Bone marrow (tissue), 2 donors: ENCODE data around the gene GSPT1.
A peak's percentile ranks its signal among the peaks of the same experiment; 100 is the strongest.
"Not testable (repeated sequence)": the region's sequence is repeated elsewhere in the genome, so short reads cannot be mapped to it uniquely, and the experiment has no call there.

ENCODE experiments used
- DNase-seq, 2 donors: peaks; one replicate each; lab custom pipeline; 2025; lab: John Stamatoyannopoulos, UW

Gene GSPT1

DNA sequence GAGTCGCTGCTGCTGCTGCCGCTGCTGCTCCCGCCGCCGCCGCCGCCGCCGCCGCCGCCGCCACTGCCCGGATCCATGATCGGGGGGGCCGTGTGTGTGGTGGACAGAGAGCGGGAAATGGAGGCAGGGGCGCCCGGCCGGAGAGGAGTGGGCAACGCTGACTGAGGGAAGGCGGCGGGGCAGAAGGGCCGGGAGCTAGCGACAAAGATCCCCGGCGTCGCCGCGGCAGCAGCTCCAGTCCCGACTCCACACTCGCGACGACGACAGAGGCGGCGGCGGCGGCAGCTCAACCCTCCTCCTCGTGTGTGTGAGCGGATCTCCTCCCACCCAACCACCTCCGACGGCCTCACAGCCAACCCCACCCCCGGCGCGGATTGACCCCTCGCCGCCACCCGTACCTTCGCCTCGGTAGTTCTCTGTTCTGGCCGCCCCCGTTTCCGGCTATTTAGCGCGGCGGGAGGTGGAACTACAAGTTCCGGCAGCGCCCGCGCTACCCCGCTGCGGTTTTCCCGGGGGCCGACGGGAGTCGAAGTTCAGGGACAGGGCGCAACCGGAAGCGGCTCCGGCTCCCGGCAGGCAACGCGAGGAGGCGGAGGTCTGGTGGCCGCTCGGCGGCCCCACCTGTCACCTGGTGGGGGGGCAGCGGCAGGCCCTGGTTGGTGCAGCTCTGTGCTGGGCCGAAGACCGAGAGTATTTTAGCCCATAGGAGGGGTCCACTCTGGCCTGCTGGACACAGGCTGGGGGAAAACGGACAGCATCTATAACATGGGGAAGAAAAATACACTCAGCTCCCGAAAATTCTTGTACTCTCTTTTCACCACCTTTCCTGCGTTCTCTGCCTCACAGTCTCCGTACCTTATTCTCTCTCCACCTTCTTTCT is at the start of gene GSPT1:
TSS of gene GSPT1 (minus strand) at position 313 of the 880 bp plus-strand sequence. CDS start at position 77, 236 bp downstream.
- peak; percentile 88 to 97 for DNase-seq

DNA sequence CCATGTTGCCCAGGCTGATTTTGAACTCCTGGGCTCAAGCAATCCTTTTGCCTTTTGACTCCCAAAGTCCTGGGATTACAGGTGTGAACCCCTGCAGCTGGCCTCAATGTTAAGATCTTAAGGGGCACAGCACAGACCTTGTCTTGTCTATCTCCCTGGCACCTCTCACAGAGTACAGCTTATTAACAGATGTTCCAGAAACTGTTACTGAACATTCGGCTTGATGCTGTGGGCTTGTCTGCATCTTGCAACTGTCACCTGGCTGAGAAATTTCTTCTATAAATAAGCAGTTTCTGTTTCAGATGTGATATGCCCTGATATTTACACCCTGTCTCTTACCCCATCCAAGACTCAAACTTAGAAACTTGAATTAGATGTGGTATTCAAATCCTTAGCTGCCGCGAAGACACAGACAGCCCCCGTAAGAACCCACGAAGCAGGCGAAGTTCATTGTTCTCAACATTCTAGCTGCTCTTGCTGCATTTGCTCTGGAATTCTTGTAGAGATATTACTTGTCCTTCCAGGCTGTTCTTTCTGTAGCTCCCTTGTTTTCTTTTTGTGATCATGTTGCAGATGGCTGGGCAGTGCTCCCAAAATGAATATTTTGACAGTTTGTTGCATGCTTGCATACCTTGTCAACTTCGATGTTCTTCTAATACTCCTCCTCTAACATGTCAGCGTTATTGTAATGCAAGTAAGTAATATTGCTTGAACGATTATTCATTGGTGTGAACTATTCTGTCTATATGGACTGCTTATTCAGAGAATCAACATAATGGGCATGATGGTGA is 49.2 kb upstream of the GSPT1 start, which contains the start of gene TNFRSF17:
TSS of gene TNFRSF17 (plus strand) at position 450 of the 791 bp plus-strand sequence. CDS start at position 565, 115 bp downstream.
- DNase-seq, result no peak

DNA sequence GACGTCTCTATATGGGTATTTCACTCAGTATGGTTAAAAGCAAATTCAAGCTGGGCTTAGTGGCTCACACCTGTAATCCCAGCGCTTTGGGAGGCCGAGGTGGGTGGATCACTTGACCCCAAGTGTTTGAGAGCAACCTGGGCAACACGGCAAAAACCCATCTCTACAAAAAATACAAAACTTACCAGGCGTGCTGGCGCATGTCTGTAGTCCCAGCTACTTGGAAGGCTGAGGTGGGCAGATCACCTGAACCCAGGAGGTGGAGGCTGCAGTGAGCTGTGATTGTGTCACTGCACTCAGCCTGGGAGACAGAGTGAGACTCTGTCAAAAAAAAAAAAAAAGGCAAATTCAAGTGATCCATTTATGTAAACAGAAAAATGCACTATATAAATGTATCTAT is 48.0 kb upstream of the GSPT1 start:
- no peak for DNase-seq

DNA sequence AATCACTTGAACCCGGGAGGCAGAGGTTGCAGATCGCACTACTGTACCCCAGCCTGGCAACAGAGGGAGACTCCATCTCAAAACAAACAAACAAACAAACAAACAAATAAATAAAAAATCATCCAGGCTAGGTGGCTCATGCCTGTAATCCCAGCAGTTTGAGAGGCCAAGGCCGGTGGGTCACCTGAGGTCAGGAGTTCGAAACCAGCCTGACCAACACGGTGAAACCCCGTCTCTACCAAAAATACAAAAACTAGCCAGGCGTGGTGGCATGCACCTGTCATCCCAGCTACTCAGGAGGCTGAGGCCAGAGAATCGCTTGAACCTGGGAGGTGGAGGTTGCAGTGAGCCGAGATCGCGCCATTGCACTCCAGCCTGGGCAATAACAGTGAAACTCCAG is 47.2 kb upstream of the GSPT1 start:
- not testable (repeated sequence) for DNase-seq

DNA sequence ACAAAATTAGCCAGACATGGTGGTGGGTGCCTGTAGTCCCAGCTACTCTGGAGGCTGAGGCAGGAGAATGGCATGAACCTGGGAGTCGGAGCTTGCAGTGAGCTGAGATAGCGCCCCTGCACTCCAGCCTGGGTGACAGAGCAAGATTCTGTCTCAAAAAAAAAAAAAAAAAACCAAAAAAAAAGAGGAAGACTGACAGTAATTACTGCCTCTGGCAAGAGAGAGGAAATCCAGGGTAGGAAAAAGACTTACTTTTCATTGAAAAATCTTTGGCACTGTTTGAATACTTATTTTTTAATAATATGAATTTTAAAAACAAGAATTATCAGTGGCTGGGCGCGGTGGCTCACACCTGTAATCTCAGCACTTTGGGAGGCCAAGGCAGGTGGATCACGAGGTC is 46.7 kb upstream of the GSPT1 start:
- DNase-seq, result not testable (repeated sequence)

DNA sequence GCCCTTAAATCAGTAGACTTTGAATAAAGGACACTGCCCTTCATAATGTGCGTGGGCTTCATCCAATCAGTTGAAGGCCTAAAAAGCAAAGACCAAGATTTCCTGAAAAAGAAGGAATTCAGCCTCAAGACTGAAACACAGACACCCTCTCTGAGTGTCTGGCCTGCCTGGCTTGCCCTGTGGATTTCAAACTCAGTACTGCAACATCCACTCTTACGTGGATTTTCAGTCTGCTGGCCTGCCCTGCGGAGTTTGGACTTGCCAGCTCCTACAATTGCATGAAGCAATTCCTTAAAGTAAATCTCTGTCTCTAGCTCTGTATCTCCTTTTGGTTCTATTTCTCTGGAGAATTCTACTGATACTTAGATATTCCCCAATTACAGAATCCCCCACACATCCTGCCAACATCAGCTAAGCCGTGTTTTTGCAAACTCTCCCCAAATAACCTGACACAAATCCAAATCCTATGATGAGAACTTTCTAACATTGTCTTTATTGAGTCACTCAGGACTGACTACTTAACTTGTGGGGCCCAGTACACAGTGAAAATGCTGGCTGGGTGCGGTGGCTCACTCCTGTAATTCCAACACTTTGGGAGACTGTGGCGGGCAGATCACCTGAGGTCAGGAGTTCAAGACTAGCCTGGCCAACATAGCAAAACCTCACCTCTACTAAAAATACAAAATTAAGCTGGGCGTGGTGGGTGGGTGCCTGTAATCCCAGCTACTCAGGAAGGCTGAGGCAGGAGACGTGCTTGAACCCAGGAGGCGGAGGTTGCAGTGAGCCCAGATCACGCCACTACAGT is 42.0 kb upstream of the GSPT1 start:
- DNase-seq, result no peak

DNA sequence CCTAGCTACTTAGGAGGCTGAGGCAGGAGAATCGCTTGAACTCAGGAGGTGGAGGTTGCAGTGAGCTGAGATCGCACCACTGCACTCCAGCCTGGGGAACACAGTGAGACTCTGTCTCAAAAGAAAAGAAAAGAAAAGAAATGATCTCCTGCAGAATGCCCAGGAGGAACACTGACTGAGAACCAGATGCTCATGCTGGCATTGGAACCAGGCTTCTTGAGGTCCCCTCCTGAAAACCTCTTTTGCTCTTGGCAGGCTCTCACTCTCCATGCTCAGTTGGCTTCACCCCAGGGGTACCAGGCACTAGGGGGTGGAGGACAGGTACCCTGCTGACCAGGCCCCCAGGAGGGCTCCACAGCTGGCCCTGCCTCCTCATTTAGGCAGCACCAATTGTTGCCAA is 40.8 kb upstream of the GSPT1 start:
- no peak for DNase-seq

DNA sequence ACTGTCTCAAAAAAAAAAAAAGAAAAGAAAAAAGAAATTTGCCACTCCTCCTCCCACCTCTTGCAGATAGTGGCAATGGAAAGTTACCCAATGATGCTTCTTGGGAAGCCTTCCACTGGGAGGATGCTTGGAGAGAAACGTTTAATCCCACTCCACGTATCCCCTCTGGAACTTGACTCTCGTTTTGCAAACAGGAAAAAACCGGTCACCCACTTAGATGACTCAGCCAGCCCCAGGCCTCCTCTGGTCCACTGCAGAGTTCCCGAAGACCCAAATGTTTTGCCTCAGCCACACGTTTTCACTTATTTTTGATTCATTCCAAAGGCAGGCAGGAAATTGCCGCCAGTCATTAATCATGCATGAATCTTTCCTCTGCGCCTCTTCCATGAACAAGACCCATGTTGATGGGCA is 40.0 kb upstream of the GSPT1 start:
- no peak for DNase-seq

DNA sequence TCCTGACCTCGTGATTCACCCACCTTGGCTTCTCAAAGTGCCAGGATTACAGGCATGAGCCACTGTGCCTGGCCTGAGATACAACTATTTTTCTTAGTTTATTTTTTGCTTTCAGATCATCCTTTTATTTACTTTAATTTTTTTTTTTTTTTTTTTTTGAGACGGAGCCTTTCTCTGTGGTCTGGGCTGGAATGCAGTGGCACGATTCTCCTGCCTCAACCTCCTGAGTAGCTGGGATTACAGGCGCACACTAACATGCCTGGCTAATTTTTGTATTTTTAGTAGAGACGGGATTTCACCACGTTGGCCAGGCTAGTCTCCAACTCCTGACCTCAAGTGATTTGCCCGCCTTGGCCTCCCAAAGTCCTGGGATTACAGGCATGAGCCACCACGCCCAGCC is 37.8 kb upstream of the GSPT1 start:
- DNase-seq, result not testable (repeated sequence)

DNA sequence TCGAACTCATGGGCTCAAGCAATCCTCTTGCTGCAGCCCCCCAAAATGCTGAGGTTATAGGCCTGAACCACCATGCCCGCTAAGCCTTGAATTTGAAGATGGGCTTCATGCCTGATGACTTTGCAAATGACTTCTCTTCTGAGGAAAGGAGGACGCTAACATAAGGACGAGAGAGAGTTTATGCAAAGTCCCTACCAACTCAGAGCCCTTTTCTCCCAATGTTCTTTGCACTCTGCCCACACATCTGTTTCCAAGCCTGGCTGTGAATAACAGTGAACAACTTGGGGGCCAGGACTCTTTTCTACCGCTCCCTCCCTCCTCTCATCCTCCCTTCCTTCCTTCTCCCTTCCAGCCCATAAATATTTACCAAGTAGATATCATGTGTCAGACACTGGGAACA is 34.6 kb upstream of the GSPT1 start:
- DNase-seq, result no peak

DNA sequence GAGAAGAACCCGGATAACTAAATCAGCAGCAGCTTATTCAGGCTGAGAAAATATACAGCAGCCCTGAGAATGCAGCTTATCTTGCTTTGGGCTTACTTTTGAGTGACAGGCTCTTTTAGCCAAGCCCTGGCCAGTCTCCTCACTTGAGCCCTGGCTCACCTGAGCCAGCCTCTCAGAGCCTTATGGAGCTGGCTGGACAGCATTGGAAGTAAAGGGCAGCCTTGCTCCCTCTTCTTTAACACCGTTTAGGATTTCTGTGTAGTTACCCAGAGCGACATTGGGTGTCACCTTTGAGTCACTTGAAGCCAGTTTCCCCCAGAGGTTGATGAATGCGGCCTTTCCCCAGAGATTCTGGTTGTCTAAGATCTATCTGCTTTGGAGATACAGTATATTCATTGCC is 33.8 kb upstream of the GSPT1 start:
- DNase-seq, result peak in 1 of 2 donors; percentile 23

DNA sequence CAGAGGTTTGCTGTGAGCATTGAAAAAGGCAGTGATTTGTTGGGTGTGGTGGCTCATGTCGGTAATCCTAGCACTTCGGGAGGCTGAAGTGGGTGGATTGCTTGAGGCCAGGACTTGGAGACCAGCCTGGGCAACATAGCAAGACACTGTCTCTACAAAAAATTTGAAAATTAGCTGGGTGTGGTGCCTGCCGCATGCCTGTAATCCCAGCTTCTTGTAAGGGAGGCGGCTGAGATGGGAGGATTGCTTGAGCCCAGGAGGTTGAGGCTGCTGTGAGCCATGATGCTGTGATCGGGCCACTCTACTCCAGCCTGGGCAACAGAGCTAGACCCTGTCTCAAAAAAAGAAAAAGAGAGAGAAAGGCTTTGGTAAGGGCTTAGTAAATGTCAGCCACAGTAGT is 33.1 kb upstream of the GSPT1 start:
- no peak for DNase-seq

DNA sequence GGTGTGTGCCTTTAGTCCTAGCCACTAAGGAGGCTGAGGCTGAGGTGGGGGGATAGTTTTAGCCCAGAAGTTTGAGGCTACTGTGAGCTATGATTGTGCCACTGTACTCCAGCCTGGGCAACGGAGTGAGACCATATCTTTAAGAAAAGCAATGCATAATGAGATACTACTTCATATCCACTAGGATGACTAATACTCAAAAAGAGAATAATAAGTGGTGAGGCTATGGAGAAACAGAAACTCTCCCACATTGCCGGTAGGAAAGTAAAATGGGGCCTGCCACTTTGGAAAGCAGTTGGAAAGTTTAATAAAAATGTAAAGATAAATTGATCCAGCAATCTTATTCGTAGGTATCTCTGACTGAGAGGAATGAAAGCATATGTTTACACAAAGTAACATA is 30.7 kb upstream of the GSPT1 start:
- DNase-seq, result no peak

DNA sequence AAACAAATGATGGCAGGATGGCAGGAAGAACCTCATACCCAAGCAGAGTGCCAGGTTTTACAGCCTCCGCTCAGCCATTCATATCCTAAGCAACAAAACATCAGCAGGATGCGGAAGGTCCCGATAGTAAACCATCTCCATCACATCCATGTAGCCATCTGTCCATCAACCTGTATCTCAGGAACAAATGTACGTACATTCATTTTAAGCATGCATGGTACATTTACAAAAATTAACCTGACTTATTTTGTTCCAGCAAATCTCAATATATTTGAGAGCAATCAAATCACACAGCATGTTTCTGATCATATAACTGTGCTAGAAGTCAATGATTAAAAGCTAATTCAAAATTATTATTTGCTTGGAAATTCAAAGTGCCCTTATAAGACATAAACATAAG is 26.2 kb upstream of the GSPT1 start, which contains the start of gene NPIPB2:
TSS of gene NPIPB2 (minus strand) at position 101 of the 400 bp plus-strand sequence. CDS start at position 101, 0 bp downstream.
- not testable (repeated sequence) for DNase-seq

DNA sequence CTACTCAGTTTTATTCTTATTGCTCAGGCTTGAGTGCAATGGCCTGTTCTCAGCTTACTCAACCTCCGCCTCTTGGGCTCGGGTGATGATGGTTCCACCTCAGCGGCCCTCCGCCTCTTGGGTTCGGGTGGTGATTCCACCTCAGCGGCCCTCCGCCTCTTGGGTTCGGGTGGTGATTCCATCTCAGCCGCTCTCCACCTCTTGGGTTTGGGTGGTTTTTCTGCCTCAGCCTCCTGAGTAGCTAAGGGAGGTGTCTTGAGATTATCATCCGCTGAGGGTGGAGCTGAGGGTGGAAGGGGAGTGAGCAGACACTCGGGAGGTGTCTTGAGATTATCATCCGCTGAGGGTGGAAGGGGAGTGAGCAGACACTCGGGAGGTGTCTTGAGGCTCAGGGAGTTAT is 11.6 kb upstream of the GSPT1 start:
- DNase-seq, result not testable (repeated sequence)

DNA sequence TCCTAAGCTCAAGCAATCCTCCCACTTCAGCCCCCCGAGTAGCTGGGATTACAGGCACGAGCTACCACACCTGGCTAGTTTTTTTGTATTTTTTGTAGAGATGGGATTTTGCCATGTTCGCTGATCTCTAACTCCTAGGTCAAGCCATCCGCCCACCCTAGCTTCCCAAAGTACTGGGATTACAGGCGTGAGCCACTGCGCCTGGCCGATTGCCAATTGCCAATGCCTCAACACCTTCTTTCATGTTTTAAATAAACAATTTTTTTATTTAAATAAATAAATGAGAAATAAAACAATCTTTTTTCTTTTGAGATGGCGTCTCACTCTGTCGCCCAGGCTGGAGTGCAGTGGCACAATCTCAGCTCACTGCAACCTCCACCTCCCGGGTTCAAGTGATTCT is 8.3 kb upstream of the GSPT1 start:
- DNase-seq, result not testable (repeated sequence)

DNA sequence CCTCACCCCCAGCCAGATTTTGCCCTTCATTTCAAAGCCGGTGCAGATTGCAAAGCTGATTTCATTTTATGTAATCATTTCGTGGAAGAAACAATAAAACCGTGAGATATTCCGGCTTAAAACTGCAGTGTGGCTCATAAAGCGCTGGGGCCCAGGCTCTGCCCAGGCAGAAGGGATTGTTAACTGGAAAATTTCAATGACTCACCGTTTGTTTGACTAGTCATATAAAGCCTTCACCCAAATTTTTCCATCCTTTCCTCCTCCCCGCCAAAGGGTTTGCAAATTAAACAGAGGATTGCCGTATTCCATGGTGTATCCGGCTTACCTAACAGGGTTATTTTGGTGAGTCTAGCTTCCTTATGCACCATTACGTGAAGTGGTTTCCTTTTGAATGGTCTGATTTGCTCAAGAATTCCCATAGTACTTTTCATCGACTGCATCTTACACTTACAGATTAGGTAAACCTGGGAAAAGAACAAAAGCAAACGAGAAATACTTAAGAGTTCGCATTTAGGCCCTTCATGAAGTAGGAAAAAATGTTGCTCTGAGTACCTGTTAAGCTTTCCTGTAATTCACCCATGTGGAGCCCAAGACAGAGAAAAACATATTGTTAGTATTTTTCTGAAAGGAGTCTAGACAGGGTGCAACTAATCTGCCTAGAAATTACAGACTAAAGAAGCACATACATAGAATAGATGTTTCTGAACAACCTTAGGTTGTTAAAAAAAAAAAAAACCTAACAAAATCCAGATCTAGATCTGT is 949 bp upstream of the GSPT1 start:
- DNase-seq, result no peak

DNA sequence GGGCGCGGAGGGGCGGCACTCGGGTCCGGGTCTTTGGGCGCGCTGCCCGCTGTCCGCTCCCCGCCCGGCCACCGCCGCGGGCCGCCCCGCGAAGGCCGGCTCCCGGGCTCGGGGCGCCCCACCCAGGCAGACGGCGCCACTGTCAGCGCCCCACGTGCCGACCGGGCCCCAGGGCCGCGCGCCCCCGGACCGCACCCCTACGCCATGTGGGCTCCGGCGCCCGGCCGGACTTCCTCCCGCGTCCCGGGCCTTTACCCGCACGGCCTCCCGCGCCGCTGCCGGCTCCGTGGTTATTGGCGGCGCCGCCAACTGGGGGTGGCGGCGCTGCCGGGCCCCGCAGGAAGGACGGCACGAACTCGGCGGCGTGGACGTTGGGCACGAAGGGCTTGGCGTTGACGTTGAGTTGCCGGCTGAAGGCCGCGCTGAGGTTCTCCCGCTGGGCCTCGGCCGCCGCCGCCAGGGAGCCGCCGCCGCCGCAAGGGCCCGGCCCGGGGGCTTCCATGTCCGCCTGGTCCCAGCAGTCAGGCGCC is 577 bp downstream of the GSPT1 start:
- peak in 1 of 2 donors; percentile 50 for DNase-seq

DNA sequence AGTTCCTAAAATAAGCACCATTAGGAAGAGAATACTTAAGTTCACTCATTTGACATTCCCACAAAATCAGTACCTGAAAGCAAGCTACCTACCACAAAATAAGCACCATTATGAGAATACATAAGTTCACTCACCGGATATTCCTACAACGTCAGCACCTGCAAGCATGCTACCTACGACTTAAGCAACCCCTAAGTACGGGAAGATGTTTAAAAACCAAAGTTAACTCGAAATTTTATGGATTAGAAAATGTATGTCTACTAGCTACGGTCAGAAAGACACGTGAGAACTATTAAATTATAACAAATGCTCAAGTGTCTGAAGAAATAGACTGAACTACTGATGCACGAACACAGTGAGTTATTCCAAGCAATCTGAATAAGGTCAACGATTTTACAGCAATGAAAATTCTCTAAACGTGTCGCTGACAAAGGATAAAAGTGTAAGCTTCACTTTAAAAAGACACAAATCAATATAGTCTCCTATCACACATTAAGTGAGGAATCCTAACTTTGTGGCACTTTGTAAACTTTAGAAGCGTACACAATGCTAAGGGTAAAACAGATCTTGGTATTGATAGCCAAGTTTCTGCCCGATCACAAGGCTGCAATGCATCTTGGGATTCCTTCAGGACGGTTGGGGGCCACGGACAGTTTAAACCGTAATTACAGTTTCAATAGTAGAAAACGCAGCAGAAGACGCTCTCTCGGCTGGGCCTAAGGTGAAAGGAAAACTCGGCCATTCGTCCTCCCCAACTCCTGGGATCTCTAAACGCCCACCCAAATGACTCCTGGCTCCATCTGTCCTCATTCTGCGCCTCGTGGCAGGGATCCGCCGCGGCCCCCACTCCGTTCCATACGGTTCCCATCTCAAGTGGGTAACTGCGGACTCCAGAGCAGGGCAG is 1.3 kb downstream of the GSPT1 start:
- peak in 1 of 2 donors; percentile 18 for DNase-seq
